ENCODE data around the gene WNT2B.

DNA sequence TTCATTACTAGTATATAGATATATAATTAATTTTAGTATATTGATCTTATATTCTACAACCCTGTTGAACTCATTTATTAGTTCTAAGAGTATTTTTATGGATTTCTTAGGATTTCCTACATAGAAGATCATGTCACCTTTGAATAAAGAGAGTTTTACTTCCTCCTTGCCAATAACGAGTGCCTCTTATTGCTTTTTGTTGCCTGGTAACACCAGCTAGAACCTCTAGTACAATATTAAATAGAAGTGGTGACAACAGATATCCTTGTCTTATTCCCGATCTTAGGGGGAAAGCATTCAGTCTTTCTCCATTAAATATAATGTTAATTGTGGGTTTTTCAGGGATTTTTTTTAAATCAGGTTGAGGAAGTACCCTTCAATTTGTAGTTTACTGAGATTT is 40.8 kb downstream of the WNT2B start:
- TF ChIP-seq, protein P1, sequence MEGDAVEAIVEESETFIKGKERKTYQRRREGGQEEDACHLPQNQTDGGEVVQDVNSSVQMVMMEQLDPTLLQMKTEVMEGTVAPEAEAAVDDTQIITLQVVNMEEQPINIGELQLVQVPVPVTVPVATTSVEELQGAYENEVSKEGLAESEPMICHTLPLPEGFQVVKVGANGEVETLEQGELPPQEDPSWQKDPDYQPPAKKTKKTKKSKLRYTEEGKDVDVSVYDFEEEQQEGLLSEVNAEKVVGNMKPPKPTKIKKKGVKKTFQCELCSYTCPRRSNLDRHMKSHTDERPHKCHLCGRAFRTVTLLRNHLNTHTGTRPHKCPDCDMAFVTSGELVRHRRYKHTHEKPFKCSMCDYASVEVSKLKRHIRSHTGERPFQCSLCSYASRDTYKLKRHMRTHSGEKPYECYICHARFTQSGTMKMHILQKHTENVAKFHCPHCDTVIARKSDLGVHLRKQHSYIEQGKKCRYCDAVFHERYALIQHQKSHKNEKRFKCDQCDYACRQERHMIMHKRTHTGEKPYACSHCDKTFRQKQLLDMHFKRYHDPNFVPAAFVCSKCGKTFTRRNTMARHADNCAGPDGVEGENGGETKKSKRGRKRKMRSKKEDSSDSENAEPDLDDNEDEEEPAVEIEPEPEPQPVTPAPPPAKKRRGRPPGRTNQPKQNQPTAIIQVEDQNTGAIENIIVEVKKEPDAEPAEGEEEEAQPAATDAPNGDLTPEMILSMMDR (IDR thresholded peaks at IDR 0.05), result no peak
- TF ChIP-seq POLR2A (IDR thresholded peaks at IDR 0.05) (no peak), POLR2AphosphoS5 (IDR thresholded peaks at IDR 0.05) (no peak)
